ENCODE data around the gene INHA.
A peak's percentile ranks its signal among the peaks of the same experiment; 100 is the strongest.

Gene INHA

GRCh38 chr2:219575566-219576504 lies 3.7 kb downstream of the INHA start:
- no peak for DNase-seq

DNA sequence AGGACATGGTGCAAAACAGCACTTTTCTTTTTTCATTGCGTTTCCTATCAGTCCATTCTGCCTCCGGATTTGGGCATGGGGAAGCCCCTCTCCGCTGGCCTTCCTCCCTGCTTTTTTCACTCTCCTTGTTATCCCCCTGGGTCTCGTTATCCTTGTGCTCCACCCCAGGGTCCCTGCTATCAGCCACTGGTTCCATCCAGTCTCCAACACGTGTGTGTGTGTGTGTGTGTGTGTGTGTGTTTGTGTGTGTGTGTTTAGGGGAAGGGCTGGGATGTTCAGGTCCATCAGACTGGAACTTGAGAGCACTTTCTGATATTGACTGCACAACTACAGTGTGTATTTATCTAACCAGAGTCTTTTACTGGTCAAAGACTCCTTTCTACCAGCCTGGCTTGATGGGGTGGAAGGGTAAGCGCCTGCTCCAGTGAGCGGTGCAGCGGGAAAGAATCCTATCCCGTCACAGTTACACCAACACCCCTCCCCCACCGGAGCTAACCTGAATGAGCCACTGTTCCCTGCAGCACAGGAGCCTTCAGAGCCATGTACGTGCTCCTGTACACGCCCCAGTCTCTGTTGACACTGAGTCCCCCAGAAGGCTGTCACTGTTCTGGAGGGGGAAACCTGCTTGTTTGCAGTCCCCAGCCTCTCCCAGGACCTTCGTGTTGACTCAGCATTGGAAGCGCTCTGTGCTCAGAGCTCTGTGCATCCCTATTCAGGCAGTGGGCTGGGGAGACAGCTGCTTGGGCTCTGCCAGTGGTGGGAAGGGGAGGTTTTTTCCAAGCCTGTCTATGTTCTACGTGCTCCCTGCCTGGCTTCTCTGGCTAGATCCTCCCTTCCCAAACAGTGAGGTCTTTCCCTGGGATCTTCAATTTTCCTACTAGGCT lies 4.6 kb downstream of the INHA start:
- DNase-seq: no peak

DNA sequence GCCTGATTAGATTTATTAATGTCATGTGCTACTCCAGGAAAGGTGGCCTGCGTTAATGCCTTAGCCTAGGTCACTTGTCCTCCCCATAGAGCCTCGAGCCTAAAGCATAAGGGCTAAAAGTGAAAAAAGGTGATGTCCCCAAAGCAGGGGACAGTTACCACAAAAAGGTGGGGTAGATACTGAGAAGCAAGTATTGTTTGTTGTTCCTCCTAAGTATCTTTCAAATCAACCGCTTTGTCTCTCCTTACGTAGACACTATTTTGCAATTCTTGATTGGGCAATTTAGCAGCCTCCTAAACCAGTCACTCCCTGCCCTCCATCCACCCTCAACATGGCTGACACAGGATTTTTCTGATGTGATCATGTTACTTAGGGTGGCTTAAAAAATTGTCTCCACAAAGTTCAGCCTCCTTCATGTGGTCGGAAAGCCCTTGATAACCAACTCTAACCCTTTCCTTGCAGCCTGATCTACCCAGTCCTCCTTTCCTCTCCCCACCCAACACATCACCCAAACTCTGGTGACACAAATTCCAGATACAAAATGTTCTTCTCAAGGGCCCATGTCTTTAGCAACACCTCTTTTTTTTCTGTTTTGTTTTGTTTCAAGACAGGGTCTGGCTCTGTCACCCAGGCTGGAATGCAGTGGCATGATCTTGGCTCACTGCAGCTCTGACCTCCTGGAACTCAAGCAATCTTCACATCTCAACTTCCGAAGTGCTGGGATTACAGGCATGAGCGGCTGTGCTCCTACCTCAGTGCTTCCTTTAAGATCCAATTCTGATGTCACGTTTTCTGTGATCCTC lies 6.9 kb downstream of the INHA start:
- DNase-seq: no peak

DNA sequence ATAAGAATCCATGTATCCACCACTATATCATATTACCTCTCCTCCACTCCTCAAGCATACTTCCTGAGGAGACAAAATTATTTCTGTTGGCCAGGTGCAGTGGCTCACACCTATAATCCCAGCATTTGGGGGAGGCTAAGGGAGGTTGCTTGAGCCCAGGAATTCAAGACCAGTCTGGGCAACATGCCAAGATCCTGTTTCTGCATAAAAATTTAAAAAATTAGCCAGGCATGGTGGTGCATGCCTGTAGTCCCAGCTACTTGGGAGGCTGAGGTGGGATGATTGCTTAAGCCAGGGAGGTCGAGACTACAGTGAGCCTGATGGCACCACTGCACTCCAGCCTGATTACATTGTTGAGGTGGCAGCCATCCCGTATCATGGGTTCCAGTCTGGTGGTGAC lies 9.2 kb downstream of the INHA start:
- no peak for DNase-seq

GRCh38 chr2:219591091-219591490 lies 19.0 kb downstream of the INHA start:
- DNase-seq: no peak

DNA sequence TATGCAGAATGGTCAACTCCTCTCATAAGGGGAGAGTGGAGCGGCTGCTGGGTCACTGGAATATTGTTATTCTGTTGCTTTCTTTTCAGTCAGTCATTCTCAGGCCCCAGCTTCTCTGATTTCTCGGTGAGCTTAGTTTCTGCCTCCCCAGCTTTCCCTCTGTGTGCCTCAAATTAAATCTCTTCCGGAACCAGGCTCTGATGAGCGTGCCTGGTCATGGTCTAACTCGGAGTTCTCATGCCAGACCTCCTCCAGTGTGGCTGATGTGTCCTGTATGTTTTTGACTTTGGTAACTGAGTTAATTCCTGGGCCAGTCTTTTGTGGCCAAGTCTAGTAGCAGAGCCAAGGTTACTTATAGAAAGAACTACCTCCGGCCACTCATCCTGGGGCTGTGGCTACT lies 20.6 kb downstream of the INHA start:
- DNase-seq: no peak

- no peak for DNase-seq
These were observed 21.0 kb downstream of the INHA start for GRCh38 chr2:219593154-219593553.

- DNase-seq: no peak
These were observed 23.1 kb downstream of the INHA start for GRCh38 chr2:219595256-219595655.

GRCh38 chr2:219596954-219597551 lies 24.9 kb downstream of the INHA start:
- DNase-seq: no peak

GRCh38 chr2:219597552-219598307 lies 25.6 kb downstream of the INHA start, which contains the start of gene STK11IP:
Gene STK11IP (plus strand): TSS chr2:219597857. CDS start chr2:219598120, 263 bp downstream.
- peak; percentile 89 for DNase-seq

GRCh38 chr2:219598308-219599078 lies 26.4 kb downstream of the INHA start:
- no peak for DNase-seq

DNA sequence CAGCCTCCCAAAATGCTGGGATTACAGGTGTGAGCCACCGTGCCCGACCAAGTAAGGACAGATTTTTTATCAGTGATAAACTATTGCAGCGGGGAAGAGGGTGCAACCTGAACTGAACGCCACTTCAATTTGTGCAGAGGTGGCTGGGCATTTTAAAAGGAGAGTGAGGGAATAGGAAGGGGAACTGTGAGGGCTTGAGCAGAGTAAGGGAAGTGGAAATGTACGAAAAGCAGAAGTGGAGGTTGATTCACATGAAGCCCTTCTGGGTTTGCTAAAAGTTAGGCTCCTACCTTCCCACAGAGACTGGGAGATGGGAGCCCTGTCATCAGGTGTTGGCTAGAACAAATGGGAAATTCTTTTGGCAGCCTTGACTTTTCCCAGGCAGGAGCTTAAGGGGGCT lies 31.7 kb downstream of the INHA start:
- no peak for DNase-seq

GRCh38 chr2:219605607-219605954 lies 33.5 kb downstream of the INHA start:
- no peak for DNase-seq

DNA sequence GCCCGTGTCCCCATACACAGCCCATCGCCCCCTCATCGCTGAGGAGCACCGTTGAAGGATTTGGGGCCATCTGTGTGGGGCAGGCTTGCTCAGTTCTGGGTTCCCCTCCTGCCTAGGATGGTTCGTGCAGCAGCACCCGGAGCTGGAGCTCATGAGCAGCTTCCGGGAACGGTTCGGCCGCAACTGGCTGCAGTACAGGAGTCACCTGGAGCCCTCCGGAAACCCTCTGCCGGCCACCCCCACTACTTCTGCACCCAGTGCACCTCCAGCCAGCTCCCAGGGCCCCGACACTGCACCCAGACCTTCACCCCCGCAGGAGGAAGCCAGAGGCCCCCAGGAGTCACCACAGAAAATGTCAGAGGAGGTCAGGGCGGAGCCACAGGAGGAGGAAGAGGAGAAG lies 35.8 kb downstream of the INHA start:
- DNase-seq: no peak

- DNase-seq: no peak
These were observed 36.4 kb downstream of the INHA start for GRCh38 chr2:219608399-219608964.

GRCh38 chr2:219609149-219609750 lies 37.1 kb downstream of the INHA start:
- no peak for DNase-seq

DNA sequence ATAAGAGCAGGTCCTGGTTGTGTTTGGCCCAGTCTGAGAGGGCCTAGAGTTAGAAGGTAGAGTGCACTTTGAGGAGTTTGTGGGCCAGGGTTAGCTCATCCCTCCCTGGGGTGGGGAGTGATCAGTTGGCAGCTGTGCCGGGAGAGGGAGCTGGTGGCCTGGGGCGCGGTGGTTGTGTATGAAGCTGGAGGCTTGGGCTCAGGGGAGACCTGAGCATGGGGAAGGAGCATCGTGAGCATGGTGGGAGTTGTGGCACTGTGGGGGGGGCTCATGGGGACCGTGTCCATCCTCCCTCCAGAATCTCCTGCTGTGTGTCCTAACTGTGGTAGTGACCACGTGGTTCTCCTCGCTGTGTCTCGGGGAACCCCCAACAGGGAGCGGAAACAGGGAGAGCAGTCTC lies 39.2 kb downstream of the INHA start:
- DNase-seq: no peak

DNA sequence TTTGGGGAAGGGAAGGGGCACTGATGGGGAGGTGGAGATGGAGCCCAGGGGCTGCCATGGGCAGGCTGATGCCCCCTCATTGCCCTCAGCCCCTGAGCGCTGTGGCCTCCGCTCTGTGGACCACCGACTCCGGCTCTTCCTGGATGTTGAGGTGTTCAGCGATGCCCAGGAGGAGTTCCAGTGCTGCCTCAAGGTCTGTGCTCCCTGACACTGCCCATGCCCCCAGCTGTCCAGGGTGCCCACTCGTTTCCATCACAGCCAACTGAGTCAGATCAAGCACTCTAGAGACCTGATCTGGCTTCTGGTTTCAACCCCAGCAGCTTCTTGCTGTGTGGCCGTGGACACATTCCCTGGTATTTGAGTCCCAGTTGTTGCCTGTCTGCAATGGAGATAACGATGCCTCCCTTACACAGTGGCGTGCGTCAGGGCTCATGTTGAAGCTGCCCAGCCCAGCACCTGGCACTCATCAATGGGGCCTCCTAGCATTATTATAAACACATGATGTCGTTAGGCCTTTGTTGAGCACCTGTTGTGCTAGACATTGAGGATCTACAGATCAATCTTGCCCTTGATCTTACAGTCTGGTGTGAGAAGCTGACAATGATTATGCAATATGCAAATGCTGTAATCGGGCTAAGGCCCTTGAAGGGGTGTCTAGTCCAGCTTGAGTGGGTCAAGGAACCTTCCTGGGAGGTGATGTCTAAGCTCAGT lies 39.9 kb downstream of the INHA start:
- no peak for DNase-seq

DNA sequence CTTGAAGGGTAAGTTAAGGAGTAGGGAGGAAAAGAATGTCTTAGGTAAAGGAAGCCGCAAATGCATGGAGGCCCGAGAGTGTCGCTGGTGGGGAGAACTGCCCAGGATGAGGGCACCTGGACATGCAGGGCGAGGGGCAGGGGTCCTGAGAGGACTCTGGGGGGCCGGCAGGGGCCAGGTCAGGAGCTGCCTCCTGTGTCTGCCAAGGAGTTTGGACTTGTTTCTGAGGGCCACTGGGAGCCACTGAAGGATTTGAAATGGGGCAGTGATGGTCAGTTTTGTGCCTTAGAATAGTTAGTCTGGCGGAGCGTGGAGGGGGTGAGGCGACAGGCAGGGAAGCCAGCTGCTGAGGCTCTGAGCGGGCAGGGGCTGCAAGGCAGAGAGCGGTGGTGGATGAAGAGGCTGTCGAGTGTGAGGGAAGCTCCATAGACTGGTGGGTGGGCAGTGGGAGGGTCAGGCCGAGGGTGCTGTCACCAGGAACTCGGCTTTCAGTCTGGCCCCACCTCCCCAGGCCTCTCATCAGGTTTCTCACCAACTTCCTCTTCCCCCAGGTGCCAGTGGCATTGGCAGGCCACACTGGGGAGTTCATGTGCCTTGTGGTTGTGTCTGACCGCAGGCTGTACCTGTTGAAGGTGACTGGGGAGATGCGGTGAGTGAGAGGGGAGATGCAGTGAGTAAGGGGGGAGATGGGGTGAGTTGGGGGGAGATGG lies 40.6 kb downstream of the INHA start:
- DNase-seq: no peak
